NCI-H748 treated with DMSO at 0.1 percent for 48 hours (cell line): Measurements from ENCODE around the gene FNBP1L.

Source experiments
- DNase-seq: peaks from one replicate; lab custom pipeline; 2025; lab: John Stamatoyannopoulos, UW

The FNBP1L gene

GRCh38 chr1:93592551-93592949 is 144.6 kb downstream of the FNBP1L start:
- DNase-seq, result no peak

- no peak for DNase-seq
Measured at GRCh38 chr1:93593854-93594602, 146.1 kb downstream of the FNBP1L start.

- DNase-seq, result no peak
Measured at GRCh38 chr1:93594603-93594880, 146.6 kb downstream of the FNBP1L start.

GRCh38 chr1:93595266-93595665 is 147.3 kb downstream of the FNBP1L start:
- DNase-seq, result no peak

GRCh38 chr1:93595743-93596142 is 147.8 kb downstream of the FNBP1L start:
- DNase-seq, result no peak

GRCh38 chr1:93596329-93597089 is 148.6 kb downstream of the FNBP1L start:
- no peak for DNase-seq

GRCh38 chr1:93597709-93598108 is 149.8 kb downstream of the FNBP1L start:
- DNase-seq, result no peak

GRCh38 chr1:93598396-93598795 is 150.5 kb downstream of the FNBP1L start:
- no peak for DNase-seq

- DNase-seq, result no peak
Measured at GRCh38 chr1:93598861-93599439, 151.0 kb downstream of the FNBP1L start.

- no peak for DNase-seq
Measured at GRCh38 chr1:93599479-93599878, 151.6 kb downstream of the FNBP1L start.

GRCh38 chr1:93600663-93601062 is 152.7 kb downstream of the FNBP1L start:
- no peak for DNase-seq

- DNase-seq, result no peak
Measured at GRCh38 chr1:93601686-93602085, 153.8 kb downstream of the FNBP1L start.

- DNase-seq, result no peak
Measured at GRCh38 chr1:93602101-93602500, 154.2 kb downstream of the FNBP1L start.

GRCh38 chr1:93603106-93603505 is 155.2 kb downstream of the FNBP1L start:
- DNase-seq, result no peak

- DNase-seq, result no peak
Measured at GRCh38 chr1:93603601-93604000, 155.7 kb downstream of the FNBP1L start.
